Activated T-cell treated with anti-CD3 and anti-CD28 coated beads, Interleukin-2, amount 50 U/mL, for 4 hours (primary cell): ENCODE results near the gene NEMP1. TPM values are rescaled to one million over a fixed set of nuclear protein-coding genes. Genes with fewer than 3 reads are reported as not detected.
"Not testable (repeated sequence)": the region's sequence is repeated elsewhere in the genome, so short reads cannot be mapped to it uniquely, and the experiment has no call there.

Experiments
- ATAC-seq, 2 donors: fragments of 200-7000 bp; cut with Tn5 transposase; one replicate each; pipeline ENCODE4 v1.10.0; 2021
- DNase-seq: peaks from one replicate; pipeline ENCODE4 v3.0.0-alpha.2; 2020
- H3K27me3 Mint-ChIP-seq: one replicate; pipeline ENCODE4 v1.8.0; 2021; ENCODE audit warnings: low read depth, mixed read lengths
- H3K36me3 Mint-ChIP-seq: one replicate; pipeline ENCODE4 v1.8.0; 2022; ENCODE audit warnings: mixed read lengths; ENCODE audit not compliant: insufficient read depth
- H3K4me1 Mint-ChIP-seq: one replicate; pipeline ENCODE4 v1.8.0; 2021; ENCODE audit warnings: low read depth, mixed read lengths
- H3K4me3 Mint-ChIP-seq: one replicate; pipeline ENCODE4 v1.8.0; 2021; ENCODE audit warnings: mild to moderate bottlenecking, moderate library complexity, mixed read lengths
- H3K9me3 Mint-ChIP-seq: one replicate; pipeline ENCODE4 v1.8.0; 2021; ENCODE audit warnings: mixed read lengths
- total RNA-seq, 3 donors: library from RNA; stranded (reverse); gene quantifications; one replicate each; pipeline ENCODE4 v1.2.1, GENCODE V29; 2021

NEMP1 gene
- total RNA-seq, 3 donors from 2014 or later = 39.1 to 47.5 (median 42.5) TPM

DNA sequence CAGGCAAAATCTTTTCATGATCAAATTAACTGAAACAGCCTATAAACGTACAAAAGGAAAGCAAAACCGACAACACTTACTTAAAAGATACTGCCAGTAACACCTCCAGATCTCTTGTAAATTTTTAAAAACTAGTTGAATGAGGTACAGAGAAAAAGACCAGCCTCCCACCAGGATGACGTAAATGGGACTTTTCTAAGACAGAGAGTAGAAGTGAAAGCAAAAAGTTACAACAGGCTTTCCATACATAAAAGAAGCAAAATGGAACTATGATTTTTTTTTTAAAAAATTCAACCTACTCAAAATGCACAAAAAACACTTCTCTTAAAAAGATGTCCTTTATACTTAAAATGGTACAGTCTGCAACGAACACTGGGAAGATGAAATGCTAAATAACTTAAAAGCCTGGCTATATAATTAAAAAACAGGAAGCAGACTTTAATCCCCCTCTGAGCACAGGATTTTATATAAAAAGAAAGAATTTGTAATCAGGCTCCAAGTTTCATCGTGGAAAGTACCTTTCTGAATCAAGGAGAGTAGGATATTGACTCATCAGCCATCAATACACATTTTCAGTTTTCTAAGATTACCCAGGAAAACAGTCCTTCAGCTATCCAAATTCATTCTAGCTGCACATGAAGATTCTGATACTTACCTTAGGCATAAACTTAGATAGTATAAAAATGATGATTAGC lies 14.5 kb downstream of the NEMP1 start:
- Mint-ChIP-seq H3K27me3 (no peaks in the 10 kb centered on the region), H3K9me3 (peaks cover 3% of the 10 kb centered on the region), H3K4me3 (peak overlapping the region; percentile 75), H3K4me1 (peaks cover 55% of the 10 kb centered on the region), H3K36me3 (peaks cover 21% of the 10 kb centered on the region)
- ATAC-seq (peak; percentile 78 to 83), DNase-seq (peak; percentile 41)

DNA sequence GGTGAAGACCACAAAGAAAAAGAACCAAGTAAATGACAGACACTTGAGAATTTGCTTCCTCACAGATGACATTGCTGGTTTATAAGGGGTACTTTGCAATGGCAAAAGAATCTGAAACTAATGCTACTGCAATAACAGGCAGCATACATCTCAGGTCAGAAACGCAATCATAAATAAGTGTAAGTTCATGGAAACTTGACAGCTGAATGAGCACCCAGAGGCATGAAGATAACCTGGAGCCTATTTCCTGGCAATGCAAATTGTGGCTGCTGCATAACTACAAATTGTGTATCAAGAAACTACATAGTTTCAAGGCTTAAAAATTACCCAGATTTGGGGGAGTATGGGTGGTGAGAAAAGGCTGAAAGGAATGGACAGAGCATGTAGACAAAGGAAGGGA lies 20.1 kb downstream of the NEMP1 start:
- Mint-ChIP-seq H3K27me3 (no peaks in the 10 kb centered on the region), H3K4me3 (no peak overlapping the region), H3K9me3 (no peaks in the 10 kb centered on the region), H3K4me1 (peaks cover 23% of the 10 kb centered on the region), H3K36me3 (peaks cover 31% of the 10 kb centered on the region)
- ATAC-seq (no peak), DNase-seq (no peak)

DNA sequence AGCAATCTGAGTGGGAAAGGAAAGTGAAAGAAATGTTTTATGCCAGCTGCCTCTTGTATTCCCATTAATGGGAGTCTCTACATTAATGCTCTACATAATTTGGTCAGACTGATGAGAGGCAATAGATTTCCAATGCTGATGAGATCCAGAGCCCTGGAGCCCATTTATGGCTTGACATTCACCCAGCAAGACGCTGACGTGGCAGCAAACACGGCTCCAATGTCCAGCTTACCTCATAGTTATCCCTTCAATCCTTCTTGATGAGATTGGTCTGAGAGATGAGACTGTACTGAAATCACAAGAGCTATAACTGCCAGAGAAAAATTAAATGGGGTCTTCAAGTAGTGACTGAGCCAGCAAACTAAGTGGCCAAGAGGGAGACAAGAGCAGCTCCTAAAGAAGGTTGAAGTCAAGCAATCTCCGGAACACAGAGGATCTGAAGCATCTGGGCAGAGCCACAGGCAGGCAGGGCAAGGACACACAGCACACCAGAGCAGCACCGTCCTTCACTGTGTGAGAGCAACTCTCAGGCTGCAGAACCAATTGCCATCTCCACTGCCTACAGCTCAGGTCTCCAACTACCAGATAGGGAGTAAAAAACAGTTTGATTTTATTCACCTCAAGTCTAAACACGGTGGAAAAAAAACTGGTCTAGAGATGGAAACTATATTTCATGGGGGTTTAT lies 21.4 kb downstream of the NEMP1 start:
- ATAC-seq (no peak), DNase-seq (no peak)
- H3K27me3 Mint-ChIP-seq = no peaks in the 10 kb centered on the region
- H3K4me3 Mint-ChIP-seq = no peak overlapping the region
- H3K4me1 Mint-ChIP-seq = peaks cover 14% of the 10 kb centered on the region
- H3K36me3 Mint-ChIP-seq = peaks cover 31% of the 10 kb centered on the region
- H3K9me3 Mint-ChIP-seq = no peaks in the 10 kb centered on the region

DNA sequence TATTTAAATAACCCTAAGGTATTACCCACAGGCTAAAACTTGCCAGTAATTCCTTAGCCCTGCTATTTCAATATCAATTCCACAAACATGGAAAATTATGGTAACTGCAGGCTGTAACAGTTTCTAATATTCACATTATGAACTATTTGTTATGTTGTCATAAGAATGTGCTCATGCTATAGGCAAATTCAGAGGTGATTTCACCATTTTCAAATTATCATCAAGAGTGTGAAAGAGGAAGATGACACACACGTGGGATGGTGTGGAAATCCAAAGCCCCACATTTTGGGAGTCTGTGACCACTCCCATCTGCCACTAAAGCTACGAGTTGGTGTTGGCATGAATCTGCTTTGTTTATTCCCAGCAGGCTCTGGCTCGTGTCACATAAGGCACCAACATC lies 22.8 kb downstream of the NEMP1 start:
- DNase-seq = no peak
- Mint-ChIP-seq H3K36me3 (peaks cover 29% of the 10 kb centered on the region), H3K9me3 (no peaks in the 10 kb centered on the region), H3K4me3 (no peak overlapping the region), H3K4me1 (peaks cover 10% of the 10 kb centered on the region), H3K27me3 (no peaks in the 10 kb centered on the region)
- ATAC-seq = no peak

DNA sequence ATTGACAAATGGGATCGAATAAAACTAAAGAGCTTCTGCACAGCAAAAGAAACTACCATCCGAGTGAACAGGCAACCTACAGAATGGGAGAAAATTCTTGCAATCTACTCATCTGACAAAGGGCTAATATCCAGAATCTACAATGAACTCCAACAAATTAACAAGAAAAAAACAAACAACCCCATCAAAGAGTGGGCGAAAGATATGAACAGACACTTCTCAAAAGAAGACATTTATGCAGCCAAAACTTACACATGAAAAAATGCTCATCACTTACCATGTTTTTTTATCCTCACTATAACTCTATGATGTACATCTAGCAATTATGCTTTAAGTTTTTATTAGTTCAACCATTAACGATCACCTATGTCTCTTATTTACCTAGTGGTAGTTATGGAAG lies 24.7 kb downstream of the NEMP1 start:
- DNase-seq, H3K4me3 Mint-ChIP-seq, H3K9me3 Mint-ChIP-seq, H3K4me1 Mint-ChIP-seq, H3K27me3 Mint-ChIP-seq, ATAC-seq: not testable (repeated sequence)
- peaks cover 20% of the 10 kb centered on the region for H3K36me3 Mint-ChIP-seq

DNA sequence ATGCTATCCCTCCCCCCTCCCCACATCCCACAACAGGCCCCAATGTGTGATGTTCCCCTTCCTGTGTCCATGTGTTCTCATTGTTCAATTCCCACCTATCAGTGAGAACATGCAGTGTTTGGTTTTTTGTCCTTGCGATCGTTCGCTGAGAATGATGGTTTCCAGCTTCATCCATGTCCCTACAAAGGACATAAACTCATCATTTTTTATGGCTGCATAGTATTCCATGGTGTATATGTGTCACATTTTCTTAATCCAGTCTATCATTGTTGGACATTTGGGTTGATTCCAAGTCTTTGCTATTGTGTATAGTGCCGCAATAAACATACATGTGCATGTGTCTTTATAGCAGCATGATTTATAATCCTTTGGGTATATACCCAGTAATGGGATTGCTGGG lies 25.4 kb downstream of the NEMP1 start:
- not testable (repeated sequence) for H3K27me3 Mint-ChIP-seq, H3K9me3 Mint-ChIP-seq, DNase-seq, H3K4me1 Mint-ChIP-seq, H3K4me3 Mint-ChIP-seq, ATAC-seq
- peaks cover 13% of the 10 kb centered on the region for H3K36me3 Mint-ChIP-seq

DNA sequence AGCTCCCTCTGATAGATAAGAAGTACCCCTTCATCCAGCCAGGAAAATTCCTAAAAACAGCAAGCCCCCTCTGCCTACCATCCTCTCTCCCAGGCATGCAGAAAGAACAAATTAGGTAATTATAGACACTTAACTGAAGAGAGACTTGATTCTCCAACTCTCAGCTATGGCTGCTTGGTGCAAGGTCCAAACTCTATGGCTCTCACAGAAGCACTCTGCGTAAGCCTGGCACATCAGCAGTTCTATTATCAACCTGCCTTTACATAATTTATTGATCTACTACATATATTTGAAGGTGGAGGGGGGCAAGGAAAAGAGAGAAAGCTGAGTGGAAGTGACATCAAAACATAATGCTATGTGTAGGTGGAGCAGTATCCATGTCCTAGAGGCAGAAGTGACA lies 27.6 kb downstream of the NEMP1 start:
- ATAC-seq (no peak), DNase-seq (no peak)
- no peak overlapping the region for H3K4me3 Mint-ChIP-seq
- H3K27me3 Mint-ChIP-seq = no peaks in the 10 kb centered on the region
- no peaks in the 10 kb centered on the region for H3K9me3 Mint-ChIP-seq
- H3K4me1 Mint-ChIP-seq = peaks cover 22% of the 10 kb centered on the region
- H3K36me3 Mint-ChIP-seq = peaks cover under 1% of the 10 kb centered on the region

DNA sequence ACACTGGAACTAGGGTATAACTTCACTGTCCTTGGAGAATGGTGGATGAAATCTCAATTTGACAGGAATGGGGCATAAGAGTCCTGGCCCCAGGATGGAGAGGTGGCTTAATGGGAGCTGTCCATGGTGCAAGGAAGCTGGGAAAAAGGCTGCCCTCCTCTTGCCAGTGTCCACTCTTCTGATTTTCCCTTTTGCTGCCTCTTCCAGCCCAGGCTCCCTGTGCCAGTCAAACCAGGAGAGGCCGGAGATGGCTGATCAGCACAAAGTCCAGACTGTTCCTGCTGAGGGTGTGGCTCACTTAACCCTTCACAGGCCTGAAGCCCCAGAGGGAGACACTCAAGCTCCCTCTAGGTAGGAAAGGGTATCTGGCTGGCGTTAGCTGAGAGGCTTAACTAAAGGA lies 28.7 kb downstream of the NEMP1 start, which contains the start of gene MYO1A:
Gene MYO1A (minus strand): TSS at position 240 of the 400 bp plus-strand sequence. CDS start 1,806 bp downstream, outside the sequence.
- no peaks in the 10 kb centered on the region for H3K27me3 Mint-ChIP-seq
- H3K36me3 Mint-ChIP-seq = no peaks in the 10 kb centered on the region
- ATAC-seq (no peak), DNase-seq (no peak)
- no peak within 1 kb of the TSS for H3K4me3 Mint-ChIP-seq
- H3K9me3 Mint-ChIP-seq = no peaks in the 10 kb centered on the region
- H3K4me1 Mint-ChIP-seq = peaks cover 25% of the 10 kb centered on the region

DNA sequence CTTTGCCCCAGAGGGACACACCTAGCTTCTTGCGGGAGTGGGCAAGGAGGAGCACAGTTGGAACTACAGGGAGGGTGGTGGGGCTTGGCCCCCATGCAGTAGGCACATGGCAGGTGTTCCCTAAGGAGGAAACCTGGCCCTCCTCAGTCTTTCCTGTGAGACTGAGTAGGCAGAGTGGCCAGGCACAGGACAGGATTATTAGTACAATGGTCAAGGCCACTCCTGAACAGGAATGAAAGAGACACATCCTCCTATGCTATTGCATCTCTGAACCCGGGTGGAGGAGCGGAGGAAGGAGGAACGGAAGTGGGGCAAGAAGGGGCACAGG lies 29.5 kb downstream of the NEMP1 start:
- ATAC-seq (no peak), DNase-seq (no peak)
- no peak overlapping the region for H3K4me3 Mint-ChIP-seq
- H3K27me3 Mint-ChIP-seq = no peaks in the 10 kb centered on the region
- H3K4me1 Mint-ChIP-seq = peaks cover 25% of the 10 kb centered on the region
- no peaks in the 10 kb centered on the region for H3K9me3 Mint-ChIP-seq
- H3K36me3 Mint-ChIP-seq = no peaks in the 10 kb centered on the region

DNA sequence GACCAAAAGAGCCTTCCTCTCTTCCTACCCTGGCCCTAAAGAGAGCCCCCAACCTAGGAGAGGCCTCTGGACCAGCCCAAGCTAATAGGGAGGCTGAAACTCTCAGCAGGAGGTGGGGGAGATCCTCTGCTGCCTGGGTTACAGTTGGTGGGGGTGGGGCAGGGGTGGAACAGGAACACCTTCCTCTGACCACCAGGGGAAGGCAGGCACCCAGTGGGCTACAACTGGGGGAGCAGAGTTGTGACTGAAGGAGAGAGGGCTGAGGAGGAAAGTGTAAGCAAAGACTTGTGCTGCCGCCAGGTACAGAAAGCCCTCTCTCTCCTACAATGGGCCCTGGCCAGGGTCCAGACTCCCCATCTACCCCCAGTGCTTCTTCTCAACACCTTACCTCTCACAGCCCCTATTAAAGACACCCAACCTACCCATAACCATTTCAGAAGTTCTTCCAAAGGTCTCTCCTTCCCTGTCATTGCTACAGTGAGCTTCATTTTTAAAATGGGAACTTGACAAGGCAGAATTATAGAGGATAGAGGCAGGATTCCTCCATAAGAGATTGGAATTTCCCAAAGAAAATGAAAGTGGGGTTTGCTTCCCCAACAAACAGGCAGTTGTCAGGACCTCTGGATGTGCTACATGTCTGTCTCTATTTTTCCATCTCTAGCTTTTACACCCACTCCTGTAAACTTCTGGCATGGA lies 30.0 kb downstream of the NEMP1 start:
- ATAC-seq (no peak), DNase-seq (no peak)
- H3K9me3 Mint-ChIP-seq = no peaks in the 10 kb centered on the region
- peaks cover 25% of the 10 kb centered on the region for H3K4me1 Mint-ChIP-seq
- no peaks in the 10 kb centered on the region for H3K27me3 Mint-ChIP-seq
- no peak overlapping the region for H3K4me3 Mint-ChIP-seq
- H3K36me3 Mint-ChIP-seq = no peaks in the 10 kb centered on the region

DNA sequence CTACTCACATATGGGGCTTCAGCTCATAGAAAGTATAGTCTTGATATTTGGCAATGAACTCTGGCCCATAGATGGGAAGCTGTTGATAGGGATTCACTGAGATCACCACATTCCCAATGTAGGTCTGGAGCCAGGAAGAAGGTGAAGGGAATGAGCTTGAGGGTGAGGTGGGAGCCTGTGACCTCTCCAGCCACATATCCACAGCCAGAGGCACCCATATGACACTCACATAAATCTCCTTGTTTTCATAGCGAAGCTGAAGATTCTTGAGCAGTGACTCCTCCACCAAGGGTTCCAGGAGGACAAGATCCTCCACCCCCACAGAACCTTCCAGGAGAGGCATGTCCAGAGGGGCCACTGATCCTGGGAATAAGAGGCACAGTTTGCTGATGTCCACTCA lies 30.6 kb downstream of the NEMP1 start:
- H3K36me3 Mint-ChIP-seq = no peaks in the 10 kb centered on the region
- DNase-seq (no peak), ATAC-seq (no peak)
- H3K4me1 Mint-ChIP-seq = peaks cover 25% of the 10 kb centered on the region
- H3K27me3 Mint-ChIP-seq = no peaks in the 10 kb centered on the region
- H3K9me3 Mint-ChIP-seq = no peaks in the 10 kb centered on the region
- no peak overlapping the region for H3K4me3 Mint-ChIP-seq

DNA sequence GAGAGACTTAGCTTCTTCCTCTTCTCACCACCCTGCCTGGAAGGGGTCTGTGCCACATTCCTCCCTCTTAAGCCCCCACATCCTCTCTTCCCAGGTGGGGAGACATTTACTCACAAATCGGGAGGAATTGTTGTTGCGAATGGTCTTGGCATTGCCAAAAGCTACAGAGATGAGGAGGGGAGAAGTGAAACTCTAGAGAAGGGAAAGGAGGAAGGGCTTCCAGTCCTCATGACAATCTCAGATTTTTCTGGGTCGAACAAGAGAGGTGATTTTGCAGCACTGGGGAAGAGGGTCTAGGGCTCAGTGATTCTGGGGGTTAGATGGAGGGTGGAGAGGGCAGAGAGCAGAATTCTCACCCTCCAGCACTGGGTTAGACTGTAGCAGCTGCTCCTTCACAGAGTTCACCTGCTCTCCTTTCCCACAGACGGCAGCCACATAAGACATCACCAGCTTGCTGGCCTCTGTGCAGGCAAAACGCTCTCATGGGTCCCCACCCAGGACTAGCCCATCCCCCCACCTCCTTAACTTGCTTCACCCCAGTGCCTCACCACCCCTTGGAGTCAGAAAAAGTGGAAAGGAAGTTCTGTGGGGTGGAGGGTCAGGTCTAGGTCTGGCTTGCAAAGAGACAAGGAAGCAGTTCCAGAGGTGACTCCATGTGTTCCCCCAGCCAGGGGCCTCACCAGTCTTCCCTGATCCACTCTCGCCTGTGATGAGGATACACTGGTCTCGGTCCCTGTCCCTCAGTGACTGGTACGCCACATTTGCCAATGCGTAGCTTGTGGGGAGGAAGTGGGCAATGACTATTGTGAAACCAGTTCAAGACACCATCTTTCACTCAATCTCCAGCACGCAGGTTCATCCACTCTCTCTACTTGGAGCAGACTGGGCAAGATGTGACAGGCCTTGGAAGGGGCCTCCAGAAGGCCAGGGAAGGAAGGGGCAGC lies 31.4 kb downstream of the NEMP1 start:
- no peak for DNase-seq
- no peaks in the 10 kb centered on the region for H3K36me3 Mint-ChIP-seq
- H3K4me3 Mint-ChIP-seq = no peak overlapping the region
- peak; percentile 90 to 91 for ATAC-seq
- H3K27me3 Mint-ChIP-seq = no peaks in the 10 kb centered on the region
- peaks cover 25% of the 10 kb centered on the region for H3K4me1 Mint-ChIP-seq
- no peaks in the 10 kb centered on the region for H3K9me3 Mint-ChIP-seq

DNA sequence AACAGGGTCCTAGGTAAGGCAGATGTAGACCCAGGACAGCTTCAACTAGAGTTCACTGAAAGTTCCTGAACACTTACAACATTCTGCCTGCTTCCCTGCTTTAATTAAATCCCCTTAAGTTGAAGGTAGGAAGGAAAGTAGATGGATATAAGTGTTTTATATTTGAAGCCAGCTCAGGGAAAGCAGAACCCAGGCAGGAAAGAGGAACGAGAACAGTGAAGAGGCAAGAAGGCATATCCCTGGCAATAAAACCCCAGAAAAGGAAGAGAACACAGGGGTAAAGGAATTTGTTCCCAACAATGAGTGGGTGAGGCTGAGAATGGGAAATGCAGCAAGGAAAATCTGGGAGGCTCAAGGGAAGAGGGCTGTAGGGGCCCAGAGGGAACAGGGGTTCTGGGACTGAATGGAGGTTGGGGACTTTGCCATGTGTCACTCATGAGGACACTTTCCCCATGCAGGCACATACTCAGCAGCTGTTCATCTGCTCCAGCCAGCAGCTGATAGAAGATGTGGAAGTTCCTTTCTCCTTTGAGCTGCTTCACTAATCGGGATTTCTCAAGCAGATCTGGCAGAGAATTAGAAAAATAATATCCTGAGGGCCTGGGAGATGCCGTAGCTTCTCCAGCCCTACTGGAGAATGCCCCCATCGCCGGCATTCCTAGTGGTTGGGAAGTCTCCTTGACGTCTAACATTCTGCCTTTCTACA lies 32.4 kb downstream of the NEMP1 start:
- Mint-ChIP-seq H3K36me3 (no peaks in the 10 kb centered on the region), H3K27me3 (no peaks in the 10 kb centered on the region), H3K4me3 (no peak overlapping the region), H3K9me3 (no peaks in the 10 kb centered on the region), H3K4me1 (peaks cover 25% of the 10 kb centered on the region)
- DNase-seq (no peak), ATAC-seq (no peak)
